ENCODE data around the gene FLRT2.

The FLRT2 gene

DNA sequence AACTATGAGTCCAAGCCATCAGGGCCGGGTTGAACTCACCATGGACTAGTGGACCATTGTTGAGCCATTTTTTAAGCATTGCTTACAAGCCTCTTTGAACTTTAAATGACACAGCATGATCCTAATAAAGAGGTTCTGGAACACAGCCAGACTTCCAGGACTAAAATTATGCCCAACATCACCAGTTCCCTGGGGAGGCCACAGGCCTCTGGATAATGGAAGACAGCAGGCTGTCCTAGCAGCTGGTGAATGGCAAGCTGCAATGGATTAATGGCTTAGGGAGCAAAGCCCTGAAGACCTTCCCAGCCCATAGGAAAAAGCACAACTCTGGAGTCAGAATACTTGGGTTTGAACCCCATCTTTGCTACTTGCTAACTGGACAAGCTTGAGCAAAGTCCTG, 71.3 kb downstream of the FLRT2 start:
- DNase-seq = no peak

DNA sequence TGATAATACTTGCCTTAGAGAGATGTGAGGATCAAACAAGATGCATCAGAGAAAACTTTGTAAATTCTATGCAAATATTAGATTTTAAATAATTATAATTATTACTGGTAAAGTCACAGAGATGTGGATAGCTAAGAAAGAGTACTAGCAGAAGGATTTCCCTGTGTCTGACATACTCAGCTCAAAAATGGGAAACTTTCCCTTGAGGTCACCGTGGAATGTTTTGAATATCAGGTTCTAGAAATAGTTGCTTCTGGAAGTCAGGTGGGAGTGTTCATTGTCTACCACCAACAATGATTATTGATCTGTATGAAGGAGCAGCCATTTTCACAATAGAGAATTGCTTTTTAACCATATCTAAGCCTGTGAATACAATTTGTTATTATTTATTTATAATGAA, 71.7 kb downstream of the FLRT2 start:
- DNase-seq = no peak

DNA sequence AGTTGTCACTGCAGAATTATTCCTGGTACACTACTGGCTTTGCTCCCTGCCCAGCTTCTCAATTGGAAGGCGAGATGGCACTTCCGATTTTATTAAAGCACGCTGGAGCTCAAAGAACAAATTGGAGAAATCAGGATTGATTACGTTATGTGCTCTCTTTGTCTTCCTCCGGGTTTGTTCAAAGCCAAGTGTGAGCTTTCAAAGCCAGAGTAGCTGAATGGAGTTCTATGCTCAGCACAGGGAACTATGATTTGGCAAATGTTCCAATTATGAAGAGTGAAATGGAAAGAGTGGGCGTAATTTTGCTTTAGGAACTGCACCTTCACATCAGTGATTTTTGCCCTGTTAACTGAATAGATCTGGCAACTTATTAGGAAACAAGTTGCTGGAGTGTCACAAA, 72.4 kb downstream of the FLRT2 start:
- DNase-seq = no peak

DNA sequence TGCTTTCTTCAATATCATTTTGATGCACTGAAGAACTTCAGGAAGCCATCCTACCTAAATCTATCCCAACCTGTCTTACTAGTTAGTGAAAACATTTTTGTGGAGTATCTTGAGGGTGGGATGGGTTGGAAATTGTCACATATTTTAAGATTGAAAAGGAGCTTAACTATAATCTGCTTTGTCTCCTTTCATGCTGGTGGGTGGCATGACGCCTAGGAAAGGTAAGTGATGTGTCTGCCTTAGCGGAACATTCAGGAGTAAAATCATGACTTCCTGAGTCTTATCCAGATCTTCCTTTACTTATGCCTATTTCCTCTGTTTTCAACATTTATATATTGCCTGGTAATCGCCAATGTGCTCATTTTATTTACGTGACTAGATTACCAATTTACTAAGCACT, 74.1 kb downstream of the FLRT2 start:
- DNase-seq = no peak

DNA sequence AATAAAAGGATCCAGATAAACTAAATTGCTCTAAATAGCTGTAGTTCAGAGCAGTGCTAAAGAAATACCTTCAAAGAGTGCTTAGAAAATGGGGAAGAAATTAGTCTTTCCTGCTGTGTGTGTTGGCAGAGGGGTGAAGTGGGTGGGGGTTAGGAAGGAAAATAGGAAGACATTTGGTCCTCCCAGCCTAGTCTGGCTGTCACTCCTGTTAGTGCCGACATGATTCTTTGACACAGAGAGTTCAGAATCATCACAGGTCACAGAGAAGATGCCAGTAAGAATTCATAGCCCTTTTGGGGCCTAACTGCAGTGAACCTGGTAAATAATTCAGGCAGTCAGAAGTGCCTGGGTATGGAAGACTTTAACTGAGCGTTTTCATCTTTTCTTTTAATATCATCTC, 74.8 kb downstream of the FLRT2 start:
- DNase-seq = no peak

DNA sequence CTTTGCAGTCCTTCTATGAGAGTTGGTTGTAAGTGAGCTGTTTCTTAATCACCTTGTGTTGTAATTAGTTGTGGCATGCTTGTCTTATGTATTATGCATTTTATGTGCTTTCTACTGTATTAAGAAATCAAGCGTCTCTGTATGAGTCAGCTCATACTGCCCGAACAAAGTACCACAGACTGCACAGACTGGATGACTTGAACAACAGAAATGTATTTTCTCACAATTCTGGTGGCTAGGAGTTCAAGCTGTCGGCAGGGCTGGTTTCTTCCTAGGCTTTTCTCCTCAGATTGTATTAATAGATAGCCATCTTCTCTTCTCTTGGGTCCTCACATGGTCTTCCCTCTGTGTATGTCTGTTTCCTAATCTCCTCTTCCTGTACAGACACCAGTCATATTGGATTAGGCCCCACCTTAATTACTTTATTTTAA, 77.7 kb downstream of the FLRT2 start:
- DNase-seq = no peak

DNA sequence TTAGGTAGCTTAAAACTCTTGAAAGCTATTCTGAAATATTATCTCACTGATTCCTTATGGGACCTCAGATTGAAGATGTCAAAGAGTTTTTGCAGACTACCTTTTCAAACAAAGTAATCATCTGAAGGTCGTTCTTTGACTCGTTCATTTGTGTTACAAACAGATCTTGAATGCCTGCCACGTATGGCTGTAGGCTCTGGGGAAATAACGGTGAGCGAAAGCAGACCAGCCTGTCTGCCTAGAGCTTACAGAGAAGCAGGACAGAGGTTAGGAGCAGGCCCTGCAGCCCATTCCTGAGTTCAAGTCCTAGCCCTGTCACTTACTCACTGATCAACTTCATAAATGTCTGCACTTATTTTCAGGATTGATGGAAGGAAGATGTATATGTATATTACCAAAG, 83.6 kb downstream of the FLRT2 start:
- no peak for DNase-seq

DNA sequence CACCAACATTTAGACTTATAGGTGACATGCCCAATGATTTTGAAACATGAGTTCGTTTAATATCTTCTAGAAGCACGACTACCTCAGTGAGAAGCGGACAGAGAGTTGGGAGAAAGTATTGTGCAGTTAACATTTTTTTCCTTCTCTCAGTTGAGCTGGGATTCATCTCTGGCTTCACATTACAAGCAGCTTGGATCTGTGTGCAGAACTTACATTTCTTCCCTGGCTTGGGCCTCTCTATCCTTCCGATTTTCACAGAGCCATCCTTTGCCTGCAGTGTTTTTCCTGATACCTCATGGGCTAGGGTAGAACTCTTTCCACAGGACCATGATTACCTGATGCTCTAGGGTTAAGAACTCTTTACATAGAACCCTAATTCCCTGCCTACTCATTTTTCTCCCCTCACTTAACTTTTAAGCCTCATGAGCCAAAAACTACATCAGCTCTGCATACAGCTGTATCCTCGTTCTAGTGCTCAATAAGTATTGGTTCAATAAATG, 86.5 kb downstream of the FLRT2 start:
- DNase-seq = no peak

DNA sequence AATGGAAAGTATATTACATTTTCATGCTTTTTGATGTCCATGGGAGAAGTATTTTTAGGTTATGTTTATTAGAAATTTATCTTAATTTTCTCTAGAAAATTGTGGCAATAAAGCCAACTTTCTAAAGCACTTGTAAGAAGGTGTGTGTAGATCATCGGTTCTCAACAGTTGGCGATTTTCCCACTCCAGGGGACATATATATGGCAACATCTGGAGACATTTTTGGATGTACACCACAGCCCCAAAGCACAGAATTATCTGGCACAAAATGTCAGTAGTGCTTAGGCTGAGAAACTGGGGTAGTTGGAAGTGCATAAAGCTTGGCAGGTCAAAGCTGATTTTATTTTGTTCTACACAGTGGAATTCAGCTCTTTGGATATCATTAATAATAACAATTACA, 86.9 kb downstream of the FLRT2 start:
- no peak for DNase-seq

DNA sequence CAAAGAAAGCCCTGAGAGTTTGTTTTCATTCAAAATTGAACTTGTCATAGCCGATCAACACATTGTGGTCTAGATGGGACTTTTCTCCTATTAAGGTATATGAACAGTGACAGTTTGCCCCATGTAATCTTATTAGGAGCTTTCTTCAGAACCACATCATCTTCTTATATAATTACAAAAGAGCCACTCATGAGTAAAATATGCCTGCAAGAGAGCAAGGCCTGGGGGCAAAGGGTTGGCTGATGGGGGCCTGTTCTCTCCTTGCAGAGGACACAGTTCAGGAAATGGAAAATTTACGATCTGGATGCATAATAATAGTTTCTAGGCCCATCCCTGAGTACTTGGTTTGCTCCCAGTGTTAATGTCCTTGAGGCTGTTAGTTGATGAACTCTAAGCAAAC, 87.8 kb downstream of the FLRT2 start:
- no peak for DNase-seq

DNA sequence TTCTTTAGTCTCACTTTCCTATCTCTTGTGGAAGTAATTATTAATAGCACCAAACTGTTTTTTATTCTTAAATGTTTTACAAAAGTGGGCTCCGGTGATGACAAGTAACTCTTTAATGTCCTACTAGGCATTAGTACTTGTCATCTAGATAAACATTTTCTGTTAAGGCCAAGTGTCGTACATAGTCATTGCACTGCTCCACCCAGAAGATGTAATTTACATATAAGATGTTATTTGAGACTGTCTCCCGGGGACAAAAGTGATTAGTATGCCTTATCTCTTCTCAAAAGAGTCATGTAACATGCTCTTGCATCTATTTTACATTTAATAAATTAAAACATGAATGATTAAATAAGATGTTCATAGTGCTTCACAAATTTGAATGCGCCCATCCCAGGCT, 88.4 kb downstream of the FLRT2 start:
- DNase-seq = no peak

DNA sequence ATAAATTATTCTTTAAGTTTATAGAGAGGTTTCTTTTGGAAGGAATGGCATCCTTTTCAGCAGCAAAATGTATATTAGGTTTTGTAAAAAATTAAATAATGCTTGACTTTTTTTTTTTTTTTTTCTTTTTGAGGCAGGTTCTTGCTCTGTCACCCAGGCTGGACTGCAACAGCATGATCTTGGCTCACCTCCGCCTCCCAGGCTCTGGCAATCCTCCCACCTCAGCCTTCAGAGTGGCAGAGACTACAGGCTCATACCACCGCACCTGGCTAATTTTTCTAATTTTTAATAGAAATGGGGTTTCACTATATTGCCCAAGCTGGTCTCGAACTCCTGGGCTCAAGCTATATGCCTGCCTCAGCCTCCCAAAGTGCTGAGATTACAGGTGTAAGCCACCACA, 89.0 kb downstream of the FLRT2 start:
- no peak for DNase-seq

DNA sequence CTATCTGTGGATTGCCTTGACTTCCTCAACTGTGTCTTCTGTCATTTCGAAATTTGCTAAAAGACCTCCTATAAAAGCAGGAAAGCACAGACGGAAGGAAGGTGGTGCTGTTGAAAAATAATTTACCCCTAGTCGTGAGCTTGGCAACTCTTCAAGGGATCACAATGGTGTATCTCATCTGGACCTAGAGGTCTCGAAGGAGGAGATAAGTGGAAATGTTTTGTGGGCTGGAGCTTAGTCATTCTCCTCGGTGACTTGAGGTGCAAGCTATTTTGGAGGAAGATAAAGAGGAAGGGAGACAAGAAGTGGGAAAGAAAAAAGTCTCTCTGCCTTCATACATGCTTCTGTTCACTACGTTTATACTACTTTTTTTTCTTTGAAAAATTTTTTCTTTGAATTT, 89.9 kb downstream of the FLRT2 start:
- DNase-seq = no peak

DNA sequence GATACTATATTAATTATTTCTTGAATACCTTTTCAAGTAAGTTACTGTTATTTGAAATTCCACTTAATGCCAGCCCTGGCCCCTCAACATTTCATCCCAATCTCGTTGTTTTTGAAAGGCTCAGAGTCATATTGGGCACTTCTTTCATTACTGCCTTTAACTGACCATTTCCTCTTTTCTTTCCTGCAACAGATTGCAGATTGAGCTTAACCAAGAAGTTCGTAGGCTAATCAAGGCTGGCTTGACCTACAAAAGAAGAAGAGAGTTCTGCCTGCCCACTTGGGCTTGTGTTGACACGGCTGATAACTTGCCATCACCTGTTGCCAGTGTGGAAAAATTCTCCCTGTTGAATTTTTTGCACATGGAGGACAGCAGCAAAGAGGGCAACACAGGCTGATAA, 91.0 kb downstream of the FLRT2 start:
- no peak for DNase-seq

DNA sequence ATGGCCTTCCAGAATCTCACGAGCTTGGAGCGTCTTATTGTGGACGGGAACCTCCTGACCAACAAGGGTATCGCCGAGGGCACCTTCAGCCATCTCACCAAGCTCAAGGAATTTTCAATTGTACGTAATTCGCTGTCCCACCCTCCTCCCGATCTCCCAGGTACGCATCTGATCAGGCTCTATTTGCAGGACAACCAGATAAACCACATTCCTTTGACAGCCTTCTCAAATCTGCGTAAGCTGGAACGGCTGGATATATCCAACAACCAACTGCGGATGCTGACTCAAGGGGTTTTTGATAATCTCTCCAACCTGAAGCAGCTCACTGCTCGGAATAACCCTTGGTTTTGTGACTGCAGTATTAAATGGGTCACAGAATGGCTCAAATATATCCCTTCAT, 92.2 kb downstream of the FLRT2 start:
- DNase-seq = no peak

DNA sequence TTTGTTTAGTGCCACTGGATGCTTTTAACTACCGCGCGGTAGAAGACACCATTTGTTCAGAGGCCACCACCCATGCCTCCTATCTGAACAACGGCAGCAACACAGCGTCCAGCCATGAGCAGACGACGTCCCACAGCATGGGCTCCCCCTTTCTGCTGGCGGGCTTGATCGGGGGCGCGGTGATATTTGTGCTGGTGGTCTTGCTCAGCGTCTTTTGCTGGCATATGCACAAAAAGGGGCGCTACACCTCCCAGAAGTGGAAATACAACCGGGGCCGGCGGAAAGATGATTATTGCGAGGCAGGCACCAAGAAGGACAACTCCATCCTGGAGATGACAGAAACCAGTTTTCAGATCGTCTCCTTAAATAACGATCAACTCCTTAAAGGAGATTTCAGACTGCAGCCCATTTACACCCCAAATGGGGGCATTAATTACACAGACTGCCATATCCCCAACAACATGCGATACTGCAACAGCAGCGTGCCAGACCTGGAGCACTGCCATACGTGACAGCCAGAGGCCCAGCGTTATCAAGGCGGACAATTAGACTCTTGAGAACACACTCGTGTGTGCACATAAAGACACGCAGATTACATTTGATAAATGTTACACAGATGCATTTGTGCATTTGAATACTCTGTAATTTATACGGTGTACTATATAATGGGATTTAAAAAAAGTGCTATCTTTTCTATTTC, 93.2 kb downstream of the FLRT2 start:
- no peak for DNase-seq

DNA sequence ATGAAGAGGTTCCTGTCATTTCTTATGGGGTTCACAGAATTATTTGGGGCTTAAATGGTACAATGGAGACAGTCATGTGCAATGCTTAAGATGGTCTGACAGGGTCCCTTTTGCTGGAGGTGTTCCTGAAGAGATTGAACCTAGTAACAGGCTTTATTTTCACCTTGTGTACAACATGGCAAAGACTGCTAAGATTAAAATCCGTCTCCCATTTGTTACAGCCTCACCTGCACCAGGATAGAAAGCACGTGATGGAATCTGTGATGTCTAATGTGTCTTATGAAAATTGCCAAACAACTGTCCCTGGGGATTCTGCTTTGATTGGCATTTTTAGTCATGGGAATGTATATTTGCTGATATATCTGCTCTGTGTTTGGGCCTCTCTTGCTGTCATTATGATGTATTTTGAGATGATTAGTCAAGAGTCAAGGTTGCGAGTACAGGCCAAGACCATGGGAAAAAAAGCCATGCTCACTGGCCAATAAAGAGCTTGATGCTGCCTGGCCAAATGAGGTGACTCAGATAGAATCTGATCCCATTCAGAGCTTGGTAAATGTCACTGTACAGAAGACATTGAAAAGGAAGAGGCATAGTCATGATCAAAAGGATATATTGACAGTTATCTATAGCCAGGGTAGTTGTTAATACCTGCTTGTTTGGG, 96.1 kb downstream of the FLRT2 start:
- DNase-seq = no peak

DNA sequence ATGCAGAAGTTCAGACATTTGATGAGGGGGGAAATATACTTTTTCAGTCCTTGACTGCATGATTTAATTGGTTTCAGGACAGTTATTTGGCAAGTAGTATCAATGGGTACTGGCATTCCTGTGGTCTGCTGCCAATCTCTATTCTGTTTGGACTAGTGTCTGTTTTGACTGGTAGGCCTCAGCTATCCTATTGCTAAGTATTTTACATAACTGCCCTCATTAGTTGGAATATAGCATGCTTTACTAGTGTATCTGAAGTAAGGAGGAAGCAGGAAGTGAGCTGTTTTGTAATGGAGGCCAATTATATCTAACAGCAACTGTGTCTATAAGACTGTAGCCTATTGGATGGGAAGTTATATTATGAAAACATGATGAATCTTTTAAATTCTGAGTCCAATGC, 104.3 kb downstream of the FLRT2 start:
- DNase-seq = no peak

DNA sequence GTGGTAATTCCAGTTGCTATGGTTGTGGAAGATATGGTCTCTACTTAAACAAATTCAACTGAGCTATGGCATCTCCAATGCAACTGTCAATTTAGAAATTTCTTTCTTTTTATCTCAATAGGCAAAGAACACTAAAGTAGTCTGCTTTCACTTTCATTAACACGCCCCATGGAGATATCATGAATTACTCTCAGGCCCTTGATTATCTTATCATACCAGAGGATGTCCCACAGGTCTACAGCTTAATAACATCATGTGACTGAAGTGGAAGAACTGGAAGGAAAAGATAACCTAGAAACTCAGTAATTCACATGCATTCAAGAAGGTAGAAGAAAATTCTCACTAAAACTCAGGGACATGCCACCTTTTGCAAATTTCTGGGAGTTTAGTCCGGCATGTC, 114.3 kb downstream of the FLRT2 start:
- no peak for DNase-seq

DNA sequence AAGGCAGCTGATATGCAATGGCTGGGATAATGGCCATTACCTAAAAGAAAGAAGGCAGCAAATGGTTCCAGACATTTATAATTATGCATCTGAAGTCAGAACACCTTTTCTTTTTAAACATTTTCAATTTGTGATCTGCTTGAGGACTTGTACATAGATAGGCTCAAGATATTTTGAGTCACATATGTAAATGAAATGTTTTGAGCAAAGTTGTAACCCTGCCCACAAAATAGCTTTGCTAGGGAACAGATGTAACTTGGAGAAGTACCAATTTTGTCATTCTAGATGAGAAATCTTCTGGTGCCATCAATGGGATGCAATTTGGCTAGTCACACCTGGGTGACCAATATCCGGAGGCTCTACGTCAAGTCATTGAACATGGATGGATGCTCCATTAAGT, 123.1 kb downstream of the FLRT2 start:
- no peak for DNase-seq

DNA sequence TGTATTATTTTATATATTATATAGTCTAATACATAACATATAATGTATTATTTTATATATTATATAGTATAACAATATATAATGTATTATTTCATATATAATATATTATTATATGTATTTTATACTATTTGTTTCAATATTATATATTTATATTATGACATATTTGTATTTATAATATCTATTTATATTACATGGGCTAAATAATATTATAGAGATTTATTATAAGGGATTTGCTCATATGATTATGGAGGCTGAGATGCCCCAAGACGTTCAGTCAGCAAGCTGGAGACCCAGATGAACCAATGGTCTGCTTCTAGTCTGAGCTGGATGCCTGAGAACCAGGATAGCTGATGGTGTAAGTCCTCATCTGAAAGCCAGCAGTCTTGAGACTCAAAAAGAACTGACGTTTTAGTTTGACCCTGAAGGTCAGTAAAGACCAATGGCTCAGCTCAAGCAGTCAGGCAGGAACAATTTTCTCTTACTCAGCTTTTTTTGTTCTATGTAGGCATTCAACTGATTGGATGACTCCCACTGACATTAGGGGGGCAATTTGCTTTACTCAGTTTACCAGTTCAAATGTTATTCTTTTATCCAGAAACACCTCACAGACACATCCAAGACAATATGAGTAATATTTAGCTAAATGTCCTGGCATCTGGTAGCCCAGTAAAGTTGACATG, 130.4 kb downstream of the FLRT2 start:
- DNase-seq = no peak

DNA sequence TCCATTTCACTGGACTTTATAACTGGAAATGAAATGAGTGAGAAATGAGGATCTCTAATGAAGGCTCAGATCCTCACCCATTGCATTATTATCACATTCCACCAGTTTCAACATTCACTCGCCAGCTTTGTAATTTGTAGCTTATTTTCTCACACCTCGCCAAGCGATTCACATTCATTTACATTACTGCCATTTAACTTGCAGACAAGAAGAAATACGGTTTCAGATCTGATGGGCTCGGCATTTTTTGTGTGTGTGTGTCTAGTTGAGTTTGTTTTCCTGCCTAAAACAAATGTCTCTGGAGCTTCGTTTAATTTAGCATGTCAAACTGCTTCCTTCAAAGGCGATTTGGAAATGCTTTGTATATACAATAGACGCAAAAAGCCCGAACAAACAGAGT, 132.2 kb downstream of the FLRT2 start:
- DNase-seq = no peak

DNA sequence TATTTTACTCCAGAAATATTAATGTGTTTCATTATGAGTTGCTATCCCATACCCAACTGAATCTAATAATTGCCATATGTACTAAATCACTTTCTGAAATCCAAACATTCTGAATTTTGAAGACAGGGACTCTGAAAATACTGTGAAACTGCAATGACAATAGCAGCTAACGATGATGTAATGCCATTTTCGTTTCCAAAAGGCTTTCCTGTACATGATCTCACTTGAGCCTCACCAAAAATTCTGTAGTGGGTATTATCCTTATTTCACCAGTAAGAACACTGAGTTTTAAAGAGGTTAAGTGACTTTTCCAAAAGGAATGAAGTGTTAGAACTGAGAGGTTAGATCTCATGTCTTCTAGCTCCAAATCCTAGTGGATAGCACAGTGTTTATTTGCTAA, 133.3 kb downstream of the FLRT2 start:
- DNase-seq = no peak

DNA sequence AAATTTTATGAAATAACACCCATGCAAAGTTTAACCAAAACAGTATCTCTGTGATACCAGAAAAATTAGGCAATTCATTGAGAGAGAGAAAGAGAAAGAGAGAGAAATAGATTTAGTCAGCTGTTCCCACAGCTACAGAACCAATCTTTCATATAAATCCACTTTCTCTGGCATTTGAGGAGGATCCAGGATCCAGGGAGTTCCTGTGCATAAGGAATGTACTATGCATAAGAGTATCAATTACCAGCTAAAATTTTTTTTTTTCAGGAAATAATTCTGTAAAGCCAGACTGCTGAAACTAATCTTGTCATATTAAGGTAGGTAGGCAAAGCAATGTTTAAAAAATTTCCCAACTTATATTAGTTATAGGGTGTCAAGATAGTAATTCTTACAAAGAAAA, 133.7 kb downstream of the FLRT2 start:
- DNase-seq = no peak

All from stimulated activated CD4-positive, alpha-beta T cell treated with anti-CD3 and anti-CD28 coated beads, Interleukin-15, amount 100 ng/mL, for 24 hours (primary cell).